PFSK-1 (cell line): ENCODE data around the gene ZCCHC8.

Experiments
- FOXP2 ChIP-seq: optimal IDR thresholded peaks from 2 replicates; pipeline ENCODE3; 2011; ENCODE audit warnings: borderline replicate concordance, control low read depth, inconsistent platforms; ENCODE audit not compliant: insufficient read depth; ENCODE audit errors: extremely low read length, extremely low read depth
- POLR2AphosphoS5 ChIP-seq: IDR thresholded peaks from 2 replicates; pipeline ENCODE4 v1.6.1; 2012; ENCODE audit warnings: low read depth, mild to moderate bottlenecking, control low read depth, low read length, moderate library complexity
- REST ChIP-seq, 2 experiments: IDR thresholded peaks; 2 replicates each; pipeline versions ENCODE4 v1.6.1 to v1.8.0; 2011 to 2012; ENCODE audit warnings: low read depth in 2 of 2, low read length in 2 of 2, control low read depth in 1 of 2, inconsistent platforms in 1 of 2, mild to moderate bottlenecking in 1 of 2, moderate library complexity in 1 of 2; ENCODE audit not compliant: insufficient read depth in 1 of 2
- SIN3A ChIP-seq: IDR thresholded peaks from 2 replicates; pipeline ENCODE4 v1.6.1; 2012; ENCODE audit warnings: mild to moderate bottlenecking, low read length, moderate library complexity, borderline replicate concordance; ENCODE audit not compliant: insufficient read depth
- TAF1 ChIP-seq: IDR thresholded peaks from 2 replicates; pipeline ENCODE4 v1.6.1; 2012; ENCODE audit warnings: low read length, control low read depth, borderline replicate concordance; ENCODE audit not compliant: insufficient read depth

ZCCHC8 gene

GRCh38 chr12:122480753-122481152, 20.0 kb downstream of the ZCCHC8 start:
- no peak for TF ChIP-seq REST (IDR thresholded peaks at IDR 0.05; ENCODE audit: insufficient read depth in 1 of 2, low read depth in 2 of 2, low read length in 2 of 2)
- TF ChIP-seq POLR2AphosphoS5, result no peak
- no peak for TF ChIP-seq SIN3A
- TF ChIP-seq FOXP2, result no peak
- no peak for TF ChIP-seq TAF1

DNA sequence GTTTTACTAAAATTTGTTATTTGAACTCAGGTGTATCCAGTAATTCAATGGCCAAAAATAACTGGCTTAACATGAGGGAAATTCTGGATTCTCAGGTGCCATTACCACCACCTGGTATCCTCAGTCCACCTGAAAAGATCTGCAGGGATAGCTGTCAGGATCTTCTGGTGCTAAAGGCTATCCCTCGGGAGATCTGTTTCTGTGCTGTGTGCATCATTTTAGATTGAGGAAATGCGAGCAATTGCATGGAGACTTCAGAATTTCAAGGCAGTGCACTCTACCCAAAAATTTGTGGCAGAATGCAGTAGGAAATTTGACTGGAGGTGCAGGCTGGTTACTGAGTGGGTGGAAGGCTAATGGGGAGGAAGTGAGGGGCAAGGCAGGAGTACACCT, 26.4 kb downstream of the ZCCHC8 start:
- TF ChIP-seq FOXP2, result no peak
- TF ChIP-seq REST (IDR thresholded peaks at IDR 0.05; ENCODE audit: insufficient read depth in 1 of 2, low read depth in 2 of 2, low read length in 2 of 2), result no peak
- TF ChIP-seq SIN3A, result no peak
- TF ChIP-seq POLR2AphosphoS5, result no peak
- TF ChIP-seq TAF1, result no peak

- TF ChIP-seq POLR2AphosphoS5 (no peak), REST (IDR thresholded peaks at IDR 0.05; ENCODE audit: insufficient read depth in 1 of 2, low read depth in 2 of 2, low read length in 2 of 2) (no peak), SIN3A (no peak), TAF1 (no peak), FOXP2 (no peak)
These were observed 27.0 kb downstream of the ZCCHC8 start for GRCh38 chr12:122473543-122474323.

DNA sequence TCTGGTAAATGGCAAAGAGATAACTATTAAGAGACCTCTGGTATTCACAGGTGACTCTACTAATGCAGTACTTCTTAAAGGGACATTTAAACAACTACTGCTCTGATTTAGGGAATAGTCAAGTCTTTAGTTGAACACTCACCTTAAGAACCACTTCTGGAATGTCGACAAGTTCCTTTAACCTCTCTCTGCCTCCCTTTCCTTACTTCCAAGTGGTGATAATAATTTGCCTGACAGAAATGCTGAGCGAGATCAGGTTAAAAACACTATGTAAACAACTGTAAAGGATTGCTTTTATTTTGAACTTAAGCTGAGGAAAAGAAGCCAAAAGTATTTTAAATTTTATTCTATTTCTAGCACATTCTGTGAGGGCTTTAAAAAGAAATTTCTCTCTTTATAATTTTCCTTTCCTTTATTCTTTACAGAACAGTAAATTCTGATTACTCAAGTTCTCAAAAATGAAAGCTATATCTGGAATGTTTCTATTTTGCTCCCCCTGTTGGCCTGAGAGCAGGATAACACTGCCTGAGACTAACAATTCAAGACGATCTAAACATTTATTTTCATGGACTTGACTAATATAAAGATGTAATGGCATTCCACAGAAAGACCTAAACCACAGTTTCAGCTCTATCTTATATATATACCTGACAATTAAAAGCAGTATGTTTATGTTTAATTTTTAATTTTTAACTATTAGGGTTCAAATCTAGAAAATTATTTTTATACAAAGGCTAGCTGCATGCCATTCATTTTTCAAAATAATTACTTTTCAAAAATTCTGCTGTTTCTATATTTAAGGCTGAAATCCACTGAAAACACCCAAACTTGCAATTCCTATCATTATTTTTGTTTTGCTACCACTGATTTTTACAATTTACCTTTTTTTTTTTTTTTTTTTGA, 29.2 kb downstream of the ZCCHC8 start:
- TF ChIP-seq REST (IDR thresholded peaks at IDR 0.05; ENCODE audit: insufficient read depth in 1 of 2, low read depth in 2 of 2, low read length in 2 of 2), result no peak
